ENCODE results near the gene EXD3. TPM values are rescaled to one million over a fixed set of nuclear protein-coding genes. Genes with fewer than 3 reads are reported as not detected.
"Not testable (repeated sequence)": the region's sequence is repeated elsewhere in the genome, so short reads cannot be mapped to it uniquely, and the experiment has no call there.

EXD3 gene
- total RNA-seq, 1 donor from 2014 or later = 16.7 TPM

DNA sequence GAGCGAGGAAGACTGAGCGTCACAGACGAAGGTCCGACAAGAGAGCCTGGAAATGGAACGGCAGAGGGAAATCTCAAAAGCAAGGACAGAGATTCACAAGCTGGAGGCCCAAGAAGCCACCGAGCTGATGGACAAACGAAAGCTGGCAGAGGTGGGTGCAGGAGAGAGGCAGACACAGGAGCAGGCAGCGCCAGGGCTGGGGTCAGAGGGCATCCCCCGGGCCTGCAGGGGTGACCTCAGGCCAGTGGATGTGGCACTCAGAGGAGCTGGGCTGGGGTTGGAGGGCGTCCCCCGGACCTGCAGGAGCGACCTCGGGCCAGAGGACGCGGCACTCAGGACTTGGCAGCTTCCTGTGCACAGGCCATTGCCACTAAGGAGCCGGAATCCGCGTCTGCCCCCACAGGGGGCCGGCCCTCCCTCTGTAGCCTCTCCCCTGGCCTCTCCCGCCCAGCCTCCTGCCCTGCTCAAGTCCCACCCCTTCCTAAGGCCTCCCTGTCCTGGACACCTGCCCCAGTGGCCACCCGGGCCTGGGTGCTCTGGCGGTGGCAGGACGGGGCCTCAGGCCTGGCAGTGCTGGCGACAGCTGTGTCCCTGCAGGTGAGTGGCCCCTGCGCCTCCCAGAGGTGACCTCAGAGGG, 40.4 kb downstream of the EXD3 start:
- peak in 1 of 2 donors; percentile 62 for DNase-seq (ENCODE audit: low spot score in 2 of 2)
- H3K27ac ChIP-seq = no peak overlapping the region
- intact Hi-C loops (cut with DNase I) = no loop called here
- no peaks in the 10 kb centered on the region for H3K9me3 ChIP-seq
- H3K27me3 ChIP-seq = no peaks in the 10 kb centered on the region
- no peak overlapping the region for H3K4me3 ChIP-seq
- H3K36me3 ChIP-seq = peaks cover 0 to 5% of the 10 kb centered on the region in 2 donors
- TF ChIP-seq, protein P1, sequence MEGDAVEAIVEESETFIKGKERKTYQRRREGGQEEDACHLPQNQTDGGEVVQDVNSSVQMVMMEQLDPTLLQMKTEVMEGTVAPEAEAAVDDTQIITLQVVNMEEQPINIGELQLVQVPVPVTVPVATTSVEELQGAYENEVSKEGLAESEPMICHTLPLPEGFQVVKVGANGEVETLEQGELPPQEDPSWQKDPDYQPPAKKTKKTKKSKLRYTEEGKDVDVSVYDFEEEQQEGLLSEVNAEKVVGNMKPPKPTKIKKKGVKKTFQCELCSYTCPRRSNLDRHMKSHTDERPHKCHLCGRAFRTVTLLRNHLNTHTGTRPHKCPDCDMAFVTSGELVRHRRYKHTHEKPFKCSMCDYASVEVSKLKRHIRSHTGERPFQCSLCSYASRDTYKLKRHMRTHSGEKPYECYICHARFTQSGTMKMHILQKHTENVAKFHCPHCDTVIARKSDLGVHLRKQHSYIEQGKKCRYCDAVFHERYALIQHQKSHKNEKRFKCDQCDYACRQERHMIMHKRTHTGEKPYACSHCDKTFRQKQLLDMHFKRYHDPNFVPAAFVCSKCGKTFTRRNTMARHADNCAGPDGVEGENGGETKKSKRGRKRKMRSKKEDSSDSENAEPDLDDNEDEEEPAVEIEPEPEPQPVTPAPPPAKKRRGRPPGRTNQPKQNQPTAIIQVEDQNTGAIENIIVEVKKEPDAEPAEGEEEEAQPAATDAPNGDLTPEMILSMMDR (IDR thresholded peaks at IDR 0.05) = no peak
- H3K4me1 ChIP-seq = no peaks in the 10 kb centered on the region

DNA sequence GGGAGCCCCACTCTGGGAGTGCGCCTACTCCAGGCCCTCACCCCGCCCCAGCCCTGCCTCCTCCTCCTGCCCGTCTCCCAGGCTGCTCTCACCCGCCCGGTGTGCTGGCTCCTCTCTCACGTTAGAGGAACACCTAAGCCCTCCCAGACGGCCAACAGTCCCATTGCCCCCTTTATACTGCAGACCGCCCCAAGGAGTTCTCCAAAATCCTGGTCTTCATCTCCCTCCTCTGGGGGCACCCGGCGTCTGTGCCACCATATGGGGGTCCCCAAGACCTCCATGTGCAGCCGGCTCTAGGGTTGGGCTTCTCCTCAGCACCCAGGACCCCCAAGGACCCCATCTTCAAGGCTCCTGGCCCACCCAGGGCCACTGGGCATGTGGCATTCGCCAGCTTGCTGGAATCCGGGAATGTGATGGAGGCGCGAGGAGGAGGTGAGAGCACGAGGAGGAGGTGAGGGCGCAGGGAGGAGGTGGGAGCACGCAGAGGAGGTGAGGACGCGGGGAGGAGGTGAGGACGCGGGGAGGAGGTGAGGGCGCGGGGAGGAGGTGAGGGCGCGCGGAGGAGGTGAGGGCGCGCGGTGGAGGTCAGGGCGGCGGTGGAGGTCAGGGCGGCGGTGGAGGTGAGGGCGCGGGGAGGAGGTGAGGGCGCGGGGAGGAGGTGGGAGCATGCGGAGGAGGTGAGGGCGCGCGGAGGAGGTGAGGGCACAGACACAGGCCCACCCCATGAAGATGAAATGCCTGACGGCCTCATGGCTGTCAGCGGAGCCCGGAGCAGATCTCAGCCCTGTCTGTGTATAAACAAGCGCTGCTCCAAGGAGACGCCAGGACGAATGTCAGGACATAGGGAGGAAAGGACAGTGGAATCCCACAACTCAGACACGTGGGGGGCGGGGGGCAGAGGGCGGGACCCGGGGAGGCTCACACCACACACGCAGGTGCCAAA, 41.2 kb downstream of the EXD3 start:
- TF ChIP-seq, protein P1 (IDR thresholded peaks at IDR 0.05) = no peak
- intact Hi-C loops (cut with DNase I) = no loop called here
- Histone ChIP-seq H3K4me1 (no peaks in the 10 kb centered on the region), H3K27ac (no peak overlapping the region), H3K9me3 (no peaks in the 10 kb centered on the region), H3K4me3 (no peak overlapping the region), H3K36me3 (peaks cover 0 to 5% of the 10 kb centered on the region in 2 donors), H3K27me3 (no peaks in the 10 kb centered on the region)
- DNase-seq (ENCODE audit: low spot score in 2 of 2) = peak in 1 of 2 donors; percentile 56

DNA sequence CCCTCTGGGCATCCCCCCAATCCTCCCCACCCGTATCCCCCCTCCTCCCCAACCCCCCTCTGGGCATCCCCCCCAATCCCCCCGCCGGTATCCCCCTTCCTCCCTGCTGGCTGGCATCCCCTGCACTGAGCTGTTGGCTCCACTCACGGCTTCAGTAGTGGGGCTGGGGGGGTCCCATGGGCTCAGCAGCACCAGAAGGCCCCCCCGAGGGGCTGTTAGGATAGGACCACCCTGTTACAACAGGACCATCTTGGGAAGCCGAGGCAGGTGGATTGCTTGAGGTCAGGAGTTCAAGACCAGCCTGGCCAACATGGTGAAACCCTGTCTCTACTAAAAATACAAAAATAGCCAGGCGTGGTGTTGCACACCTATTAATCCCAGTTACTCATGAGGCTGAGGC, 42.4 kb downstream of the EXD3 start:
- DNase-seq (ENCODE audit: low spot score in 2 of 2) = peak in 1 of 2 donors; percentile 24
- Histone ChIP-seq H3K27me3 (no peaks in the 10 kb centered on the region), H3K27ac (no peak overlapping the region), H3K36me3 (peaks cover 0 to 5% of the 10 kb centered on the region in 2 donors), H3K4me3 (no peak overlapping the region), H3K4me1 (no peaks in the 10 kb centered on the region), H3K9me3 (no peaks in the 10 kb centered on the region)
- TF ChIP-seq, protein P1 (IDR thresholded peaks at IDR 0.05) = no peak
- intact Hi-C loops (cut with DNase I) = no loop called here

DNA sequence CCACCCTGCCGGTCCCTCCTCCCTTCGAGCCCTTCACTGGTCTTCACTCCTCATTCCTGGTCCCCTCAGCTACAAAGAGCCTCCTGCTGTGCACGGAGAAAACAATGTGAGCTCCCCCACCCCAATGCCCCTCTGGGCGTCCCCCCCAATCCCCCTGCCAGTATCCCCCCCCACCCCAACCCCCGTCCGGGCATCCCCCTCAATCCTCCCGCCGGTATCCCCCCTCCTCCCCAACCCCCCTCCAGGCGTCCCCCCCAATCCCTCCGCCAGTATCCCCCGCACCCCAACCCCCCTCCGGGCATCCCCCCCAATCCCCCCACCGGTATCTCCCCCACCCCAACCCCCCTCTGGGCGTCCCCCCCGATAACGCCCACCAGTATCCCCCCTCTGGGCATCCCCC, 42.8 kb downstream of the EXD3 start:
- TF ChIP-seq, protein P1 (IDR thresholded peaks at IDR 0.05) = no peak
- peaks cover 0 to 4% of the 10 kb centered on the region in 2 donors for H3K36me3 ChIP-seq
- no peak overlapping the region for H3K4me3 ChIP-seq
- DNase-seq (ENCODE audit: low spot score in 2 of 2) = no peak
- intact Hi-C loops (cut with DNase I) = no loop called here
- H3K27me3 ChIP-seq = no peaks in the 10 kb centered on the region
- H3K4me1 ChIP-seq = no peaks in the 10 kb centered on the region
- no peak overlapping the region for H3K27ac ChIP-seq
- H3K9me3 ChIP-seq = no peaks in the 10 kb centered on the region

DNA sequence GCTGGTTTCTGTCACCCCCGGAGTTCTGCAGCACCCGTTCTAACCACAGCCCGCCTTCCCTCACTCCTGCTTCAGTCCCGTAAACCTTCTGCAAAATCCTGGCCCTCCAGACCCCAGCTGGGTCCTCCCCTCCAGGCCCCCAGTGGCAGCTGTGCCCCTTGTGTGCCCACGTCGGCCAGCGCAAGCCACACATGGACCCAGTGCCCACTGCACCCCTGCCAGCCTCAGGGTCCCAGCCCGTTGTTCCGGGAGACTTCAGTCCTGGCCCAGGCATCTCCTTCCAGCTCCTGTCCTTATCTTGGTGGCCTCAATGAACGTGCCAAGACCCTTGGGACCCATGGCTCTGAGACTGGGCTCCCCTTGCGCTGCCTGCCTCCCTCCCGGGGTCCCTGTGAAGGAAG, 43.2 kb downstream of the EXD3 start:
- H3K27ac ChIP-seq = no peak overlapping the region

DNA sequence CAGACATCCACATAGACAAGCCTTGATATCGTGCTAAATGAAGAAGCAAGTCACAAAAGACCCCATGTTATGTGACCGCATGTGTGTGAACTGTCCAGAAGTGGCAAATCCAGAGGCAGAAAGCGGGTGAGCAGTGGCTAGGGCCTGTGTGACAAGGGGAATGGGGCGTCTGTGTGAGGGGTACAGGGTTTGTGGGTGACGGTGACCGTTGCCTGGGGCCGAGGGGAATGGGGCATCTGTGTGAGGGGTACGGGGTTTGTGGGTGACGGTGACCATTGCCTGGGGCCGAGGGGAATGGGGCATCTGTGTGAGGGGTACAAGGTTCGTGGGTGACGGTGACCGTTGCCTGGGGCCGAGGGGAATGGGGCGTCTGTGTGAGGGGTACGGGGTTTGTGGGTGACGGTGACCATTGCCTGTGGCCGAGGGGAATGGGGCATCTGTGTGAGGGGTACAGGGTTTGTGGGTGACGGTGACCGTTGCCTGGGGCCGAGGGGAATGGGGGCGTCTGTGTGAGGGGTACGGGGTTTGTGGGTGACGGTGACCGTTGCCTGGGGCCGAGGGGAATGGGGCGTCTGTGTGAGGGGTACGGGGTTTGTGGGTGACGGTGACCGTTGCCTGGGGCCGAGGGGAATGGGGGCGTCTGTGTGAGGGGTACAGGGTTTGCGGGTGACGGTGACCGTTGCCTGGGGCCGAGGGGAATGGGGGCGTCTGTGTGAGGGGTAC, 44.1 kb downstream of the EXD3 start:
- H3K27me3 ChIP-seq; H3K4me1 ChIP-seq; H3K9me3 ChIP-seq; intact Hi-C loops (cut with DNase I); H3K27ac ChIP-seq; H3K36me3 ChIP-seq; H3K4me3 ChIP-seq: not testable (repeated sequence)
- DNase-seq (ENCODE audit: low spot score in 2 of 2) = peak in 1 of 2 donors; percentile 40

More for the DNA sequence above, 43.2 kb downstream of the EXD3 start:
- Histone ChIP-seq H3K4me1 (no peaks in the 10 kb centered on the region), H3K27me3 (no peaks in the 10 kb centered on the region), H3K9me3 (no peaks in the 10 kb centered on the region), H3K36me3 (peaks cover 0 to 3% of the 10 kb centered on the region in 2 donors), H3K4me3 (no peak overlapping the region)
- peak in 1 of 2 donors; percentile 38 for DNase-seq (ENCODE audit: low spot score in 2 of 2)
- TF ChIP-seq, protein P1 (IDR thresholded peaks at IDR 0.05) = no peak
- intact Hi-C loops (cut with DNase I) = no loop called here
